Neuron (in vitro differentiated cells): ENCODE results near the gene COPB2.

Experiments used
- H2AFZ ChIP-seq: one replicate; pipeline ENCODE4 v1.6.1; 2013; ENCODE audit warnings: low read depth, mild to moderate bottlenecking, inconsistent platforms, low read length, moderate library complexity
- H3K27me3 ChIP-seq: one replicate; pipeline ENCODE4 v1.6.1; 2013; ENCODE audit warnings: low read length; ENCODE audit not compliant: insufficient read depth
- H3K36me3 ChIP-seq: one replicate; pipeline ENCODE4 v1.6.1; 2013; ENCODE audit warnings: low read length; ENCODE audit not compliant: insufficient read depth
- H3K4me1 ChIP-seq: one replicate; pipeline ENCODE4 v1.6.1; 2013; ENCODE audit warnings: low read length; ENCODE audit not compliant: insufficient read depth
- H3K4me3 ChIP-seq: 2 replicates; pipeline ENCODE4 v1.5.1; 2013; ENCODE audit warnings: mild to moderate bottlenecking, low read length, moderate library complexity
- H3K9me3 ChIP-seq: one replicate; pipeline ENCODE4 v1.6.1; 2013; ENCODE audit warnings: low read length

Gene COPB2

DNA sequence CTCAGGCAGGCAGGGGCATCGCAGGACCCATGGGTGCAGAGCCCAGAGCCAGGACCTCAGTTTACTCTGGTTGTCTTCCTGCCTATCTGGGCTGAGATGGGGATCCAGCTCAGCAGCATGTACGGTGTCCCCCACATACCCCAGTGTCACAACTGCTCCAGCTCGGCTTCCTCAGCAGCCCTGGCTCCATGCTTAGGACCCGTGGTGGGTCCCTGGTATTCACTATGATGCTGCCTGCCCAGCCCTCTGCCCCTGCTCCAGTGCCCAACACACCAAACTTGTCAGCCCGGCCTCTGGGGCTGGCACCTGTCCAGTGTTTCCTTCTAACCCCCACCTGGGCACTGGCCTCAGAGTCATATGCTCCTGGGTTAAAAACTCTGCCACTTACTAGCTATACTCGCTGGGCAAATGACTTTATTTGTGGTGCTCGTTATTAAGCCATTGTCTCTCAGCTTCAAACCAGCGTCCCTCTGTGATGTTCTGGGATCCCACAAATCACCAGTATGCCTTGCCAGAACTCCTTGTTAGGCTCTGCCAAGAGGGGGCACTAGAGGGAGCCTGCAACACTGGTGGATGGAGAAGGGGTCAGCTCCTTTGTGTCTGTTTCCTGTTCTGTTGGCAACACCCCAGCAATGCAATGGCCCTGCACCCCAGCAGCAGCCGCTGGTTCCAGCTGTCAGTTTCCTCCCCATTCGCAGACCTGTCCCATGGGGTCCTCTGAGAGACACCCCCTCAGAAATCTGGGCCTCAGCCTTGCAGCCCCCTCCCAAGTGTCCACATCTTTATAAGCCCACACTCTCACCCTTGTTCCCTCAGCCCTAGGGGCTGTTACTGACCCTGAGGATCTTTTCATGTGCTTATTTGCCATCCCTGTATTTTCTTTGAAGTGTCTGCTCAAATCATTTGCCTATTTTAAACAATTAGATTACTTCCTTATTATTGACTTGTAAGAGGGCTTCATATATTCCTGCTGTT lies 69.7 kb downstream of the COPB2 start:
- Histone ChIP-seq H3K9me3 (no peaks in the 10 kb centered on the region), H3K4me1 (no peaks in the 10 kb centered on the region), H2AFZ (no peak overlapping the region), H3K36me3 (no peaks in the 10 kb centered on the region), H3K4me3 (no peak overlapping the region), H3K27me3 (peaks cover 12% of the 10 kb centered on the region)

DNA sequence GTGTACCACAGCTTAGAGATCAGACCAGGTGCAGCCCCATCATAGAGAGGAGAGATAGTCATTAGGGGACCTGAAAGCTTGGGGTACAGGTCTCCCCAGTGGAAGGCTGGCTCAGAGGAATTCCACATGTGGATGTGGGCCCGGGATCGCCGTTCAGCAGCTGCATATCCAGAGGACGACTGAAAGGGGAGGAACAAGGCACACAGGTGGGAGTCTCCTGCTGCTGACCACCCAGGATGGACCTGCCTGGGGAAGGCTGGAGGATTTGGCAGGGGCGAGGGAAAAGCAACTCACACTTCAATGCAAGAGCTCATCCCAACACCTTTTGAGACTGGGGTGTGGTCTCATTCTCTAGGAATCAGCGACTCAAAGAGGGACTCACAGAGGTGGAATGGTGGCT lies 70.6 kb downstream of the COPB2 start:
- Histone ChIP-seq H3K9me3 (no peaks in the 10 kb centered on the region), H3K36me3 (no peaks in the 10 kb centered on the region), H3K4me3 (no peak overlapping the region), H3K4me1 (no peaks in the 10 kb centered on the region), H3K27me3 (peaks cover 12% of the 10 kb centered on the region), H2AFZ (no peak overlapping the region)

DNA sequence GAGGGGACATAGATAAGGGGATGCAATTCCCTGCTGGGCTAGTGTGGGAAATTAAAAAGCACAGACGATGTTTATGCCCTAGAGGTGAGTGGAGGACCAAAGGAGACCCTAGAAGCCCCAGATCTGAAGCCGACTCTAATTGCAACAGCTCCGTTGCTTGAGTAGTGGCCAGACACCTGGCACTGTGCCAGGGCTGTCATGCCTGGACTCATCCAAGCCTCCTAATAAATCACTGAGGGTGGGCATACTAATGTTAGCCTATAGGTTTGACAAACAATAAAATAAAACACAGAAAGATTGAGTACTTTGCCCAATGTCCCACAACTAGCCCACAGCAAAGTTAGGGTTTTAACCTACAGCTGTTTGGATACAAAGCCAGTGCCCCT lies 71.0 kb downstream of the COPB2 start:
- Histone ChIP-seq H3K4me1 (no peaks in the 10 kb centered on the region), H2AFZ (no peak overlapping the region), H3K27me3 (peaks cover 12% of the 10 kb centered on the region), H3K4me3 (no peak overlapping the region), H3K9me3 (no peaks in the 10 kb centered on the region), H3K36me3 (no peaks in the 10 kb centered on the region)

- Histone ChIP-seq H2AFZ (no peak overlapping the region), H3K9me3 (no peaks in the 10 kb centered on the region), H3K4me1 (no peaks in the 10 kb centered on the region), H3K27me3 (peaks cover 10% of the 10 kb centered on the region), H3K4me3 (no peak overlapping the region), H3K36me3 (no peaks in the 10 kb centered on the region)
Measured at GRCh38 chr3:139317660-139318430, 71.6 kb downstream of the COPB2 start.

DNA sequence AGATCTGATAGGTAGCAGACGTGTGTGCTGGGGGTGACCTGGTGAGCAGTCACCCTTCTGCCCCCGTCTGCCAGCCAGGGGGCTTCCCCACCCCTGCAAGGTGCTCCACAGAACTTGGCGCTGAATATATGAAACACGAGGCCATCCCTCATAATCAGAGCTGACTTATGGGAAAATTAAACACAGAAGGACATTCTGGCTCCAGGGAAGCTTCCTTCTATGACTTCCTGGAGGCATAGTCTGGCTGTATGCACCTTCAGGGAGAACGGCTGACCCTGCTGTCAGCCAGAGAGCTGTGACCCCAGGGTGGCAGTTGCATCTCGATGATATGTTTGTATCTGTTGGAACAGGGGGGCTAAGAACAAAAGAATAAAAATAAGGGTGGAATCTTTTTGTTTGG lies 72.2 kb downstream of the COPB2 start:
- Histone ChIP-seq H3K36me3 (no peaks in the 10 kb centered on the region), H3K4me1 (no peaks in the 10 kb centered on the region), H2AFZ (no peak overlapping the region), H3K27me3 (peaks cover 8% of the 10 kb centered on the region), H3K4me3 (no peak overlapping the region), H3K9me3 (no peaks in the 10 kb centered on the region)

DNA sequence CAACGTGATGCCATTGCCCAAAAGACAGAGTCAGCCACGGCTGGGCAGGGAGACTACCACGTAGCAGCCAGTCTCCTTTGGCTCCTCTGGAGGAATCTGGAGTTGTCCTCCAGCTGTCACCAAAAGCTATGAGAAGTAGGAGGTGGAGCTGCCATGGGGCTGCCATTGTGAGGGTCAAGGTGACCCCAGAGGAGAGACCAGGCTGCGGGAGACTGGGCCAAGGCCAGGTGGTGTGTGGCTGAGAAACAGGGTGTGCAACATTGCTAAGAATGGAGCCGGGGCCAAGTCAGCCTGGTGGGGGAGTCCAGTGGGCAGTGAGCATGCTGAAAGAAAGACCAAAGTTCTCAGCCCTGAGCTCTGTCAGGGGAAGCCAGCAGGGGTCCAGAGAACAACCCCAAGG lies 75.5 kb downstream of the COPB2 start:
- Histone ChIP-seq H2AFZ (no peak overlapping the region), H3K4me3 (no peak overlapping the region), H3K4me1 (peaks cover 10% of the 10 kb centered on the region), H3K36me3 (no peaks in the 10 kb centered on the region), H3K9me3 (no peaks in the 10 kb centered on the region), H3K27me3 (no peaks in the 10 kb centered on the region)

DNA sequence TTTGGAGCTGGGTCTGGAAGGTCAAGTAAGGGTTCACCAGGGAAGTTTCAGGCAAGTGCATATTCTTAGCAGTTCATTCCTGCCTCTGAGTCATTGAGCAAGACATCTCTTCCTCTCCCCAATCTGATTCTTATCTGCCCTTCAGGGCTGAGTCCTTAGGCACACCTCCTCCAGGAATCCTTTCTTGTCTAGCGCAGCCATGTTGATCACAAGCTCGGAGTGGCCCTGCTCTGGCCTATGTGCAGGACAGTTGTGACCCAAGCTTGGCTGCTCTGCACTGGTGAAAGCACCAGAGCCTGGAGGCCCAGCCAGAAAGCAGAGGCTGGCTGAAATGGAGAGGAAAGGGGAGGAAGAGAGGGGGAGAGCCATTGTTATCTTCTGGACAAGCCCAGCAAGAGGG lies 76.5 kb downstream of the COPB2 start:
- H3K4me3 ChIP-seq = no peak overlapping the region

GRCh38 chr3:139312416-139312815 lies 77.0 kb downstream of the COPB2 start:
- no peaks in the 10 kb centered on the region for H3K27me3 ChIP-seq
- peaks cover 10% of the 10 kb centered on the region for H3K4me1 ChIP-seq
- H3K36me3 ChIP-seq = no peaks in the 10 kb centered on the region
- no peaks in the 10 kb centered on the region for H3K9me3 ChIP-seq
- H2AFZ ChIP-seq = no peak overlapping the region
- H3K4me3 ChIP-seq = no peak overlapping the region

More for the DNA sequence above, 76.5 kb downstream of the COPB2 start:
- H3K36me3 ChIP-seq = no peaks in the 10 kb centered on the region
- H3K4me1 ChIP-seq = peaks cover 10% of the 10 kb centered on the region
- H3K27me3 ChIP-seq = no peaks in the 10 kb centered on the region
- H2AFZ ChIP-seq = no peak overlapping the region
- H3K9me3 ChIP-seq = no peaks in the 10 kb centered on the region

GRCh38 chr3:139311557-139311956 lies 77.9 kb downstream of the COPB2 start:
- peaks cover 10% of the 10 kb centered on the region for H3K4me1 ChIP-seq
- no peaks in the 10 kb centered on the region for H3K9me3 ChIP-seq
- no peaks in the 10 kb centered on the region for H3K27me3 ChIP-seq
- no peak overlapping the region for H2AFZ ChIP-seq
- no peaks in the 10 kb centered on the region for H3K36me3 ChIP-seq
- no peak overlapping the region for H3K4me3 ChIP-seq

DNA sequence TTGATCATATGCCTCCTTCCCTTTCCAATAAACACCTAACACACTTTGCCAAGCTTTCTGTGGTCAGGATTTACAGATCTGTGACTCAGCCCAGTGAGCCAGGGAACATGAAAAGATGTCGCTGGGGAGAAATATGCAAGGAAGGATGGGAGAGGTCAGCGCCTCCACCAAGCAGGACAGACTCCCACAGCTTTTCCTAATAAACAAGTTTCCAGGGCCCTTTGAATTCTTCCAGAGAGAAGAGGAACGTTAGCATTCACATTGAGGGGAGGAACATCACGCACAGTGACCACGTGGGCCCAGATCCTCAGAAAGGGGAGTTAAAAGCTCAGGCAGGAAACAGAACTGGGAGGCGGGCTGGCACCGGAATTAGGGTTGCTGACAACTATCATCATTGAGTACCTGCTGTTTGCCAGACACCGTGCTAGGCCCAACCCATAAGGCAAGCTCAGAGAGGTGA lies 78.9 kb downstream of the COPB2 start:
- H3K9me3 ChIP-seq = no peaks in the 10 kb centered on the region
- H3K27me3 ChIP-seq = no peaks in the 10 kb centered on the region
- no peak overlapping the region for H2AFZ ChIP-seq
- H3K4me1 ChIP-seq = peaks cover 10% of the 10 kb centered on the region
- H3K36me3 ChIP-seq = no peaks in the 10 kb centered on the region
- H3K4me3 ChIP-seq = no peak overlapping the region

GRCh38 chr3:139309880-139310279 lies 79.6 kb downstream of the COPB2 start:
- no peaks in the 10 kb centered on the region for H3K9me3 ChIP-seq
- no peaks in the 10 kb centered on the region for H3K36me3 ChIP-seq
- H2AFZ ChIP-seq = no peak overlapping the region
- no peak overlapping the region for H3K4me3 ChIP-seq
- no peaks in the 10 kb centered on the region for H3K27me3 ChIP-seq
- peaks cover 10% of the 10 kb centered on the region for H3K4me1 ChIP-seq

DNA sequence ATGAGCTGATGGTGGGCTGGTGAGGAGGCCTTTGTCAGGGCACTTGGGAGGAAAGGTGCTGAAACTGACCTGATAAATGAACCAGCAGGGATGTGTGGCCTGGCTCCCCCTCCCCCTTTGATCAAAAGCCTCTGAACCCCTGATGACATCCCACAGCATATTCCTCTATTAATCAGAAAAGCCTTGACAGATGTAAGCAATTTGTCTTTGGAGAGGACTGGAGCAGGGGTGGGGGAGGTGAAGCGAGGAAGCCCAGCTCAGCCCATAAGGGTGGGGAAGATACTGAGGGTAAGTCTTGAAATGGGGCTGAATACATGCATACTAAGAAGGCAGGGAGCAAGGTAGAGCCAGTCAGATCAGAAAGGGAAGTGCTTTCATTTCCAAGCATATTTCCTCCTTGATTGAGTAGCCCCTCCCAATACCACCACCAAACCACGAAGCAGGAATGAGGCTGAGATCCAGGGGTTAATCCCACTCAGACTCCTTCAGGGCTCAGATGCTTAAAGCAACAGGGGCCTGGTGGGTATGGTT lies 80.3 kb downstream of the COPB2 start:
- no peaks in the 10 kb centered on the region for H3K36me3 ChIP-seq
- H3K9me3 ChIP-seq = no peaks in the 10 kb centered on the region
- H3K4me1 ChIP-seq = peaks cover 10% of the 10 kb centered on the region
- H2AFZ ChIP-seq = no peak overlapping the region
- no peak overlapping the region for H3K4me3 ChIP-seq
- no peaks in the 10 kb centered on the region for H3K27me3 ChIP-seq

DNA sequence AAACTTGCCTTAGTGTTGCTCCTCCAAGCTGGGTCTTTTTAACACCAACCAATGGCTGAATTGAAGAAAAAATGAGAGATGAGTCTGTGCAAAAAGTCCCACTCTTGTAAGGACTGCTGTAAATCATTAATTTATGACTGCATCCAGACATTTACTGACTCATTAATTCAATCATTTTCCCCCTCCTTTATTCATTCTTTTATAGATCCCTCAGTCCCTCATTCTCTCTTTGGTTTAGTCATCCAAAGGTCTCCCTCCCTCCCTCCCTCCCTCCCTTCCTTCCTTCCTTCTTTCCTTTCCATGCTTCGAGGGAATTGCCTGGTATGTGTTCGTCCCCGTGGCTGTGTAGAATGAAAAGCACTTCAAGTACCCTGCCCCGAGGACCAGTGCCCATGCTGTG lies 80.9 kb downstream of the COPB2 start:
- no peaks in the 10 kb centered on the region for H3K27me3 ChIP-seq
- no peak overlapping the region for H3K4me3 ChIP-seq
- no peaks in the 10 kb centered on the region for H3K9me3 ChIP-seq
- peaks cover 10% of the 10 kb centered on the region for H3K4me1 ChIP-seq
- no peak overlapping the region for H2AFZ ChIP-seq
- no peaks in the 10 kb centered on the region for H3K36me3 ChIP-seq
